NCI-H510A treated with DMSO at 0.1 percent for 48 hours (cell line): ENCODE measurements around the gene TMEM106C.

Experiments
- DNase-seq: peaks from one replicate; lab custom pipeline; 2025; lab: John Stamatoyannopoulos, UW

TMEM106C gene

DNA sequence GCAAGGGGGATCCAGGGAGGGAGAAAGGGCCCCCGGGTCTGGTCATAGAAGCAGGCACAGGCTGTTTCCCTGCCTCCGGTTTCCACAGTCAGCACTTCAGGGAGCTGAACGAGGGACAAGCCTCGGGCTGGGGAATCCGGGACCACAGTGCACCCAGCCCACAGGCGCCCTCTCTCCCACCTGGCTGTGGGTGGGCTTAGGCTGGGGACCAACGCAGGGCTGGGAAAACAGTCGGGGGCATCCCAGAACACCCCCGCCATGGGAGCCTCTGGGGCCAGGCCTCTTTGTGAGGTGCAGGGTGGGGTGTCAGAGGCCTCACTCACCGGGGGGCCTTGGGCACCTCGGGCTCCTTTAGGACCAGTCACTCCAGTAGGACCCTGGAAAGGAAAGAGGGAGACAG lies 16.3 kb downstream of the TMEM106C start:
- DNase-seq, result no peak

DNA sequence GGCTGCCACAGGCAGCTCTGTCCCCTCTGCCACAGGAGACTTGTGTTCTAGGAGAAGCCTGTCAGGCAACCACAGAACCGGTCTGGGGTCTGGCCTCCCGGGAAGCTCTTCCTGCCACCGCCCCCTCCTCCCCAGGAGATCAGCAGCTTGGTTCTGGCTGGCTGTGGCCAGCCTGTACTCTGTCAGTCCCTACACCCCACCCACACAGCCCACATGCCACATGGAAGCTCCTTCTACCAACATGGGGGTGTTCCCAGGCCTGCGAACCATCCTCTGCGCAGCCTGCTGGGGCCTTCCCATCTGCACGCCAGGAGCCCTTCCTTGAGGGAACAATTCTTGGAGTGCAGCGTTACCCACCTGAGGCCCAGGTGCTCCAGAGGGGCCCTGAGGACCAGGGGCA lies 16.8 kb downstream of the TMEM106C start:
- DNase-seq, result no peak

DNA sequence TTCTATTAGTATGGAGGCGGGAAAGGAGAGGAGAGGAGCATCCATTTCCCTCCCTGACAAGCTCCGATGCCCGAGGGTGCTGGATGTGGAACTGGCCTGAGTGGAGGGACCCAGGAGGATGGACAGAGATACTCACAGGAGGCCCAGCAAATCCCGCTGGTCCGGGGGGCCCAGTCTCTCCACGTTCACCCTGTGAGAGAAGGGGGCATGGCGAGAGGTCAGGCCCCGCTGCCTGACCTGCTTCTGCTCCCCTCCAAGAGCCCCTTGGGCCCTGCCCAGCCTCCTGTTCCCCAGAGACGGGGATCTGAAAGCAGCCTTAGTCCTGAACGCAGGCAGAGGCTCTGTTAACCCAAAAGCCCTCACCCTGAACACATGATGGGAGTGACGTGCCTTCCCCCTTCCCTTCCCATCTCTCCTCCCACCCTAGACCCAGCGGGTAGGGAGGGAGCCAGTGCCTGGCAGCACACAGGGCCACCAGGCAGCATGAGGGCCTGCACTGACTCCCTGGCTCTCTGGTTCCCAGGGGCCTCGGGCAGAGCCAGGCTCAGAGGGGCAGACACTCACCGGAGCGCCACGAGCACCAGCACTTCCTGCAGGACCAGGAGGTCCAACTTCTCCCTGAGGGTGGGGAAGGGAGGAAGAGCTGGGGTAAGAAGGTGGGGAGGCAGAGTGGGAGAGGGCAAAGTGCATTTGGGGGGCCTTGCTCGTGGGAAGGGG lies 17.5 kb downstream of the TMEM106C start:
- DNase-seq, result no peak

DNA sequence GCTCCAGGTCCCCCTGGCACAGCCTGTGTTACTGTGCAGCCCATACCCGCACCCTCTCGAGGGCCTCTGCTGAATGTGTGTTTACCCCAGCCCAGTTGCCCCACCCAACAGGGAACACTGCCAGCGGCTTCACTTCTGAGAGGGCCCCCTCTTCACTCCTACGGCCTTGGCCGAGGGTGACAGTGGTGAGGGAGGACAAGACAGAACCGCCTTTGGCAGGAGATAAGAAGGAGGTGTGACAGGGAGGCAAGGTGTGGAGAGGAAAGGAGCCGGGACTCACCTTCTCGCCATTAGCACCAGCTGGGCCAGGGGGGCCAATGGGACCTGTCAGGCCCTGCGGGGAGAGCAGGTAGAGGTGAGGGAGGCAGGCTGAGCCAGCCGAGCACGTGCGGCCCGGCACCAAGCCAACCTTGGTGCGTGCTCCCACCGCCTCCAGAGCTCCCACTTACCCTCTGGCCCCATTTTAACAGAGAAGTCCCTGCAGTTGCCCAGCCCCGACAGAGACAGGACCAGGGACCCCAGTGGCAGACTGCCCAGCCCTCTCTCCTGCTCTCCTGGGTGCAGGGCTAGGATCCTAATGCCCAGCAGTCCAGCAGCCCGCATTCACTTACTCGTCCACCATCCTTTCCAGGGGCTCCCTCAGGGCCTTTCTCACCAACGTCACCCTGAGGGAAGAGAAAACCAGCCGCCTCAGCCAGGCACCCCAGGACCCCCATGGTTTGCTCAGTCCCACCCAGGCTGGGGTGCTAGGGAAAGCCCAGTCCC lies 18.3 kb downstream of the TMEM106C start:
- DNase-seq, result no peak

DNA sequence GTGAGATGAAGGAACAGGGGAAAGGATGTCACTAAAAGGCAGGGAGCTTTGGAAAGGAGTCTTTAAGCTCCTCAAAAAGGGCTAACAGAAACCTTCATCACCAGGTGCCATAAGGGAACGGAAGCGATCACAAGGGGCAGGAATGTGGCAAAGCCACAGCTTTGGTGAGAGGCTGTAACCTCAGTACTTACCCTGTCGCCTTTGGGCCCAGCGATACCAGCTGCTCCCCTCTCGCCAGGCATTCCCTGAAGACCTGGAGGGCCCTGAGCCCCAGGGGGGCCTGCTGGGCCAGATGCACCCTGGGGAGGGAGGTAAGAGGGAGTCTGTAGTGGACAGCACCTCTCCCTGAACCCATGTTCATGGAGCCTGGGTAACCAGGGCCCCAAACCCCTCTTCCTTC lies 18.9 kb downstream of the TMEM106C start:
- DNase-seq, result no peak

DNA sequence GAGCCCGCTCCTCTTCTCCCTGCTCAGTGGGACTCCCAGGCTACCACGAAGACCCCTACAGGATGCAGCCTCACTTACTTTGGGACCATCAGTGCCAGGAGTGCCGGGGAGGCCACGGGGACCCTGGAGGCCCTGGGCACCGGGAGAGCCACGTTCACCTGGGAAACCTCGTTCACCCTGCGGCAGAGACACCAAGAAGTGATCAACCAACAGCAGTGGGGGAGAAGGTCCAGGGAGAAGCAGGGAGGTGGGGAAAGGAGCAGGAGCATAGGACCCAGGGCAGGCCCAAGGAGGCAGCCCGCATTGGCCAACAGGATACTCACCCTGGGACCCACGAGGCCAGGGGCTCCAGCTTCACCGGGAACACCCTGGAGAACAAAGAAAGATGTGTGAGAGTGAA lies 19.4 kb downstream of the TMEM106C start:
- DNase-seq, result no peak

DNA sequence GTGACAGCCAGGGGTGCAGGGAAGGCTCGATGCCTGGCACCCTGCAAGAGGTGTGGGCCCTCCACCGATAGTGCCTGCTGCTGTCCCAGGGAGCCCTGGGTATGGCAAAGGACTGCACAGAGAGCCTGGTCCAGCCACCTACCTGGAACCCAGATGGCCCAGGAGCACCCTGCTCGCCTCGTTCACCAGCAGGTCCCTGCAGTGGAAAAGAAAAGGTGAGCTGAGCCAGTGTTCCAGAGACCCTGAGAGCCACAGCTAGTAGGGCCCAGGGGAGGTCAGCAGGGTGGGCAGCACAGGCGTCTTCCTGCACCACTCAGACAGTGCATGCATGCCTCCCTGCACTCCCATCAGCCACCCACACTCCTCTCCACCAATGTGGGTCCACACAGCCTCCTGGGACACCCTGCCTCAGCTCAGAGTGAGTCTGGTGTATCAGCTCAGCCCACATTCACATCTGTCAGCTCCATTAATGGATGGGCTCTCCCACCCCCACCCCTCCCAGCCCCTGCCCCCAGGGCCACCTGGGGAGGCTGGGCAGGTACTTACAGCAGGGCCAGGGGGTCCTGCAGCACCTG lies 20.2 kb downstream of the TMEM106C start:
- no peak for DNase-seq

DNA sequence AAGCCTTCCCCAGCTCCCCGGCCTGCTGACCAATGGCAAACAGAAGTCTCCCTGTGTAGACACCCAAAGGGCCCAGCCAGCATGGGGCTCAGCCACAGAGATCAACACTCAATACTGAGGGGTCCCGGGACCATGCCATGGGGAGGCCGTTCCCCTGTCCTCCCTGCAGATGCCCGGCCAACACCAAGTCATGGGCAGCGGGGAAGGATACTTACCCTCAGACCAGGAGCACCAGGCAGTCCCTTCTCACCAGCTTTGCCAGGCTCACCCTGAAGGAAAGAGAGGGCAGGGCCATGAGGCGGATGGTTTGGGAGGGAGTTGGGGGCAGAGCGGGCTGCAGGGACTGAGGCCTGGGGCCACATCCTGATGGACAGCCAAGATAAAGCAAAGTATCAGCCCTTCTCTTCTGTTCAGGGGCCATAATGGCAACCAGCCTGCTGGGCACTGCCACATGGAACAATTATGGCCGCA lies 21.0 kb downstream of the TMEM106C start:
- no peak for DNase-seq

DNA sequence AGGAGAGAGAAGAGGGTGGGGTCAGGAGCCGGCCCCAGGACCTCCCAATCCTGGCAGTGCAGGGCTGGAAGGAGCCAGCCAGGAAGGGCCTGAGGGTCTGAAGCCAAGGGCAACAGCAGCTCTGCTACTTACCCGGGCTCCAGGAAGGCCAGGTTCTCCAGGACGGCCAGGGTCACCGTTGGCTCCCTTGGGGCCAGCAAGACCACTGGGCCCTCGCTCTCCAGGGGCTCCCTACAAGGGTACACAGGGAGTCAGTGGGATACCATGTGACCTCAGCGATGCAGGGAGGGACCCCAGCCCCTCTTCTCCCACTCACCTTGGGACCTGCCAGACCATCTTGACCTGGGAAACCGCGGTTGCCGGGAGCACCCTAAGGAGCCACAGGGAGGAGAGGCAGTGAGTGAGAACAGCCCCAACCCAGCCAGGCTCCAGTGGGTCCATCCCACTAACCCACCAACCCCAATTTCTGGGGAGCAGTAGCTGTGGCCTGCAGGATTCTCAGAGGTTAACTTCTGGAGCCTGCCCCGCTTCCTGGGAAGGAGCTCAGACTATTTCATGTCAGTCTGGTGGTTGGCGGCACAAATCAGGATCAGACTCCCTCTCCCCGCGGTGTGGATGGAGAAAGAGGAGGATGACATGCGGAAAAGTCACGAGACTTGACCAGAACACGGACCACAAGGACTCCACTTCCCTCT lies 22.3 kb downstream of the TMEM106C start:
- no peak for DNase-seq

DNA sequence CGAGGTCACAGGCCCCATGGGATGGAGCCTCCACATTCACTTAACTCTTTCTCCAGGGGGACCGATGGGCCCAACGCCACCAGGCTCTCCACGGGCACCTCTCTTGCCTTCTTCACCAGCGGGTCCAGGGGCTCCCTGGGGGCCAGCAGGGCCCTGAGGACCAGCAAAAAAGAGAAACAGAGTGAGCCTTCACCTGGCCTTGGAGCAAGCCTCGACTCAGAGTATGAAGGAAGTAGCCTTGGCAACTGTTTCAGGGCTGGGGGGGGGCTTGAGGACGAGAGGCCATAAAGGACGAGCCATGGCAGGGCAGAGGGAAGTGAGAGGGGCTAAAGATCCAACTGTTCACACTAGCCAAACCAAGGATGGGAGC lies 22.9 kb downstream of the TMEM106C start:
- DNase-seq, result no peak

DNA sequence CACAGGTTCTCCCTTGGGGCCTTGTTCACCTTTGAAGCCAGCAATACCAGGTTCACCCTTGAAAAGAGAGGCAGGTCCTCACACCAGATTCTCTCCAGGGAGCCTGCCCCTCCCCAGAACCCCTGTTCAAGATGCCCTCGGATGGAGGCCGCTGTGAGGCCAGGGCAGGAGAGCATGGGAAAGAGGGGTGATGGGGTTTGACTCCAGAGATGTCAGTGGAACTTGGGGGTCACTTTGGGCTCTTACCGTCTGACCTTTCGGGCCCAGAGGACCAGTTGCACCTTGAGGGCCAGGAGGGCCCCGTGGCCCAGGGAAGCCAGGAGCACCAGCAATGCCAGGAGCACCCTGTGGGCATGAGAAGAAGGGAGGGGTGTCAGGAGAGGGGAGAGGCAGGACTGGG lies 23.4 kb downstream of the TMEM106C start:
- DNase-seq, result no peak

DNA sequence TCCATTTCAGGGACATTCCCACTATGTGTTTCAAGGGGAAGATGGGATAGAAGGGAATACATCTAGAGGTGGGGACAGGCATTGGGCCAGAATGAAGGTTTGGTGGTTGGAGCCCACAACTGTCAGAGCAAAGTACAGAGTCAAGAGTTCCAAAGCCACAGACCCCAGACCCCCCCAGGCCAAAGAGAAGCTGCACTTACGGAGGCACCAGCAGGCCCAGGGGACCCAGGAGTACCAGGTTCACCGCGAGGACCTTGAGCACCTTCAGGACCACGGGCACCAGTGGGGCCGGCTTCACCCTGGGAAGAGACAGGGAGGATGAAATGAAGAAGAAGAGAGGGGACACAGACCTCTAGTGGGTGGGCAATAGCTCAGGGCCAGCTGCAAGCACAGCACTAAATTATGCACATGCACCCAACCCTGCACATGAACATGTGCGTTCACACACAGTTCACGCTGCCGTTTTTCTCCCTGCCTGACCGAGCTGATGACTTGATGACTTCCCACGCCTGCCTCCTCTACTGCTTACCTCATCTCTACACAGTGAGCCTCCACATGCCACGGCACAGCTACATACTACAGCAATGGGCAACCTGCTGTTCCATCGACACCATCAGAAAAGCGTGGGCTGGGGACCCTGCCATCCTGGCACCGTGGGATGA lies 24.1 kb downstream of the TMEM106C start:
- DNase-seq, result no peak

DNA sequence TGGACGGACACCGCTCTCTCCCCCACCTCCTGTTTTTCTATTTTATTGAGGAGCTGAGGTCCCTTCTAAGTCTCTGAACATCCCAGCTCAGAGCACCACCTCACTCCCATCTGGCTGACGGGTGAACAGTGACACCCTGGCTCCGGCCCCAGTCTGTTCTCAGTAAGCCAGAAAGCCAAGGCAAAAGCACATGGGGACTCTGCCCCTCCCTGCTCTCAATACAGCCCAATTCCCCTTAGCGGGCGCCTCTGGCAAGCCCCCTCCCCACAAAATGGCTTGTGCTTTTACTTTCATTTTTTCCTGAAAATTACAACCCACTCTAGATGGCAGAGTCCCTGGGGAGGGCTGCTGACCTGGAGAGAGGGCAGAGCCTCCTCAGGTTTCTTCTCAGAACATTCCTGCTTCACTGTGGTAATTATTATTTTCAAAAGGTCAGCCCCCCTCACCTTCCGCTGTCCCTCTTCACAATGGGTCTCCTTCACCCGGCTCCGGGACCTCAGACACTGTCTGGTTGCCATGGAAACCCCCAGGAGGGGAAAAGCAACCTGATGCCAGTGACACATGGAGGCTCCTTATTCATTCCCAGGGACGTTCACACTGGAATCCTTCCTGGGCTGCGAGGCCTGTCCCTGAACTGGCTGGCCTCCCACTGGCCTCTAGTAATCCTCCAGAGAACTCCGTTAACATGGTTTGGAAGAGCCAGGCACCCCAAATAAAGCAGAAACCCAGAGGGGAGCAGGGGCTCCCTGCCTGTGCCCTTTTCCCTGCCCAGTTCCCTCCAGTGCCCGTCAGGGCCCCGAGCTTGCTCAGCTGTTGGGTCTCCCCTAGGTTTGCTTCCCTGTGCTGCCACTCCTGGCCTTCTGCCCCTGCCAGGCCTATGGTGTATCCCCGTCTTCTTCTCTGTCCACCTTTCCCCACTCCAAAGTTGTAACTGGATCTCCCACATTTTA lies 25.0 kb downstream of the TMEM106C start:
- no peak for DNase-seq

DNA sequence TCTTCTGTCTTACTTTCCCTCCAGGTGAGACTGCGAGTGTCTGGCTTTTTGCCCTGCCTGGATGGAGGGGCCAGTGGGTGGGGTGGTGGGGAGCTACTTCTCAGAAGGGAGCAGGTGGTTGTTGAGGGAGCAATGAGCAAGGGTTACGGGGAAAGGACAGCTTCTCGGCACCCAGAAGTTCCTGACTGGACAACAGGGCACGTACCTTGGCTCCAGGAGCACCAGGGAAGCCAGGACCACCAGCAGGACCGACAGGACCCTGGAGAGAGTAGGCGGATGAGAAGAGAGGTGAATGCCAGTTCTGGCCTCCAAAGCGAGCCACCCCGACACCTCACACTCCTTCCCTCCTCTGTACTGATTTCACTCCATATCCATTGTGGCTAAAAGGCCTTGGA lies 25.6 kb downstream of the TMEM106C start:
- no peak for DNase-seq

DNA sequence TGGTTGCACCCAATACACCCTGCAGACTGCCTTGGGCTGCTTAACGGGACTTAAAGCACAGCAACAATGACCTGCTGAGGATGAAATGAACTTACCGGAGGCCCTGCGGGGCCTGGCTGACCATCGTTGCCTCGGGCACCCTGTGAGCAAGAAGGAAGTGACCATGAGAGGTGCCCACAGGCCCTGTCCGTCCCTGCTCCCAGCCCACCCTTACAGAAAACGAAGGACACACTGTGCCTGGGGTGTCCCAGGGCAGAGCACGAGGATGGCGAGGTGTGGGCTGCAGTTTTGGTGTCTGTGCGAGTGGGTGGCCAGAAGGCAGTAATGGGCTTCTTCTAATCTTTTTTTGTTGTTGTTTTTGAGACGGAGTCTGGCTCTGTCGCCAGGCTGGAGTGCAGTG lies 26.3 kb downstream of the TMEM106C start:
- no peak for DNase-seq

DNA sequence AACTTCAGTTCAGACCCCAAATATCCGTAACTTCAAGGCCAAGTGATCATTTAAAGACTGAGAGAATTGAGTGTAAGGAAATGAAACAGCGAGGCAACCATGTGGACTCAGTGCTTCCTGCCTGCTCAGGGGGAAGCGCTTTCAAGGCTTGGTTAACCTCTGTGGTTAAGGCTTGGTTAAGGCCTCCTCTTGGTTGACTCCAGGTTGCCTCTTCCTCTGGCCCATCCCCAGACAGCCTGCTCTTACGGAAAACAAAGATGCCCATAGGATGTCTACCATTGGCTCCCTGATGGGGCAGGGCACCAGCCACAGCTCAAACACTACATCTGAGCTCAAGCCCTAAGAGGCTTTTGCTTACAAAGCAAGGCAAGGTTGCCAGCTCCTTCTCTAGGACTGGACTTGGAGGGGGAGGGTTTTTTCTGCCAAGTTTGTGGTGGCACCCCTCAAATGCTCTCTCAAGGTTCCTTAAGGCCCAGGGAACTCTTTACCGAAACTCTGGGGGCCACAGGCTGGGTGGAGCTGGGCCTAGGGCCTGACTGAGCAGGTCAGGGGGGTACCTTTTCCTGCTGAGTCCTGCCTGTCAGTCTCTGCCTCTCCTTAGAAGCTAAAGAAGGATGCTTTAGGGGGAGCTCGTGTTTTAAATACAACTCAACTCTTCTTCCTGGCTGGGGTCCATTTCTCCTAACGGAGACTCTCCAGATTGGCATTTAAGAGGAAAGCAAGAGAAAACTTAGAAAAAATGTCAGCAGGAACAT lies 27.1 kb downstream of the TMEM106C start:
- DNase-seq, result no peak

DNA sequence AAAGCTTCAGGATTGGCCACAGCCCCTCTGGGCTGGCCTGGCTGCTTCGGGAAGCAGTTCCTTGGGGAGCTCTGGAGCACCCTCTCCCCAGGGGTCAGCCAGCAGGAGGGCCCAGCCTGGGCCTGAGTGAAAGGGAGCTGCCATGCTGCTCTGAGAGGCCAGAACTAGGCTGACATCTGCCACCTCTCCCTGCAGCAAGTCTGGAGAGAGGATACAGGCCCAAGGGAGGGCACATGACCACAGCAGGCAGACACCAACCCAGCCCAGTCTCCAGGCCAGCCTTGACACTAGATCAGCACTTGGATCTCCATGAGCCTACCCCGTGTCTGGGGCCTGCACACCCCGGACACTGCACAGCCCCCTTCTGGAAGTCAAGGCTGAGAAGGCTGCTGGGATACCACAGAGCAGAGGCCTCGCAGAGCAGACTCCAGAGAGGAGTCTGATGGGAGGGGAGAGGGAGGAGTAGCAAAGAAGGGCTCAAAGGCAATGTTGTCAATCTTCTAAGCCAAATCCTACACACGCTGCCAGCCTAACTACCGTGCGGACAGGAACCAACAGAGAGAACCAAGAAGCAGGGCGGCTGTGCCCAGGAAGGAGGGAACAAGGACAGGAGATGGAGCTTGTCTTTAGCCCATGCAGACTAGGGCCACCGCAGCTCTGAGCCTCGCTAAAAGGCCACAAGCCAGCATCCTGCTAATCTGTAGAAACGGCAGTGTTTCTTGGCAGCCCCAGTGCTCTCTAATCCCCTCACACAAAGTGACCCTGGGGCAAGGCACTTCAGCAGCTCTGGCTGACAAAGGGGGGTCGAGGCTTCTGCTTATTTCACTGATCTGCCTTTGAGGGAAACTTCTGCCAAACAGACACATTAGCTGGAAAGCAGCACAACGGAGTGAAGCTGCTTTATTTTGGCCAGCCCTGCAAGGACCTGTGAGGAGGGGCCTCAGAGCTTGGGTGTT lies 28.0 kb downstream of the TMEM106C start:
- no peak for DNase-seq

DNA sequence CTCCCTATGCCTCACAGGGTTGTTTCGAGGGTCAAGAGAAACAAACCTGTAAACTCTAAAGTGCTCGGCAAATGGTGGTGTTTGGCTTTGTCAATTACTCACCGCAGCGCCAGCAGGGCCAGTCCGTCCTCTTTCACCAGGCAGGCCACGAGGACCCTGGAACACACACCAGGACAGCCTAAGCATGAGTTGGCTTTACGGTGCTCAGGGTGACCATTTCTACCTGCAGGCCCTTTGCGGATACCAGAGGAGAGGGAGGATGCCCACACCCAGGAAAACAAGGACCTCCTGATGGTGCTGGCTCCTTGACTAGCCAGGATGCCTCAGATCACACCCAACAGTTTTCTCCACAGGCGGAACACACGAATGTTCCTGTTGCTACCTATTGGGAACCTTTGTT lies 29.4 kb downstream of the TMEM106C start:
- no peak for DNase-seq

DNA sequence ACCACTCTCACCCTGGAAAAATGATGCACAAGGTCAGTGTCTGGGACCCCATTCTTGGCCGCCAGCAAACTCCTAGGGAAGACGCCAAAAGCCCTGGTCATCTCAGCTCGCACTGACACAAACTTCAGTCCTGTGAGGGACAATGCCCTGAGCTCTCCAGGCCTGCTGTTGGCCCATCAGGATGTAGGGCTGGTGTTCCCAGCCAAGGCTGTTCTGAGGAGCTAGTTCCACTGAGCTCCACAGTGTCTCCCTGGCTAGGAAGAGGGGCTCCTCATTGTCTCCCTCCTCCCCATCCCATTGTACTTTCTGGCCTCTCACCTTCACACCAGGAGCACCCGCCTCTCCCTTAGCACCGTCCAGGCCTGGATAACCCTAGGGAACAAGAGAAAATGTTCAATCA lies 30.1 kb downstream of the TMEM106C start:
- no peak for DNase-seq
